Kidney epithelial cell (primary cell): ENCODE data around the gene THSD4. TPM values are rescaled to one million over a fixed set of nuclear protein-coding genes. Genes with fewer than 3 reads are reported as not detected.
A peak's percentile ranks its signal among the peaks of the same experiment; 100 is the strongest.

Experiments
- DNase-seq: peaks from one replicate; pipeline ENCODE4 v3.0.0-alpha.2; 2010; ENCODE audit warnings: low read depth
- H3K27me3 ChIP-seq: 2 replicates; pipeline ENCODE4 v1.6.0; 2011; ENCODE audit warnings: low read length; ENCODE audit not compliant: control insufficient read depth, insufficient read depth
- H3K36me3 ChIP-seq: 2 replicates; pipeline ENCODE4 v1.5.1; 2011; ENCODE audit warnings: low read length; ENCODE audit not compliant: control insufficient read depth, insufficient read depth
- H3K4me3 ChIP-seq: 2 replicates; pipeline ENCODE4 v1.5.1; 2011; ENCODE audit warnings: low read depth, mild to moderate bottlenecking, control low read depth, low read length
- total RNA-seq: library from RNA; depleted of rRNA; stranded (reverse); fragments of >200 nt; gene quantifications from 2 replicates; pipeline ENCODE4 v1.2.3, GENCODE V29; 2015
- TF ChIP-seq, protein P1 (sequence below): IDR thresholded peaks from 2 replicates; pipeline ENCODE4 v1.5.1; 2011; ENCODE audit warnings: mild to moderate bottlenecking, moderate library complexity, low read length, control low read depth, inconsistent platforms; ENCODE audit not compliant: insufficient read depth, poor library complexity, severe bottlenecking

Gene THSD4
- total RNA-seq, 1 donor from 2014 or later: 17.7 TPM

DNA sequence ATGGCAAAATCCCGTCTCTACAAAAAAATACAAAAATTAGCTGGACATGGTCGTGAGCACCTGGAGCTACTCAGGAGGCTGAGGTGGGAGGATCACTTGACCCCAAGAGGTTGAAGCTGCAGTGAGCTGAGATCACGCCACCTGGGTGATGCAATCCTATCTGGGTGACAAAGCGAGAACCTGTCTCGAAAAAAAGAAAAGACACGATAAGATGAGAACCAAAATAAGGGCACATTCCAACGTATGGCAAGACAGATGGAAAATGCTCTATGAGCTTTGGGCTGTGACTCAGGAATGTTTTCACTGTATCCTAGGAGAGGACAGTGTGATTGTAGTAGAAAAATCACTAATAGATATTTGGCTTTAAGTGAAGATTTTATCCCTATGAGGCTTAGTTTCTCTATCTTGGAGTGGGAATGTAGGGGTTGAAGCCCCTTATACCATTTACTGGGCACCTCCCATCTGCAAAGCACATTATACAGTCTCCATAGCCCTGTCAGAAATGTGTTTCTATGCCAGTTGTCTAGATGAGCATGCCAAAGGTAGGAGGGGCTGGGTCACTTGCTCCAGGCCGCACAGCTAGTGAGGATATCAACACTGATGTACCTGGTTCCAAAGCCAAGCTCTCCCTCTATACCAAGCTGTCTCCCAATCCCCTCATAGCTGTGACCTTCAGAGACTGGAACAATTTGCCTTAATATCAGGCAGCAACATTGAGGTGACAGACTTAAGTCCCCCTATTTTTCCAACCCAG lies 641.5 kb downstream of the THSD4 start:
- Histone ChIP-seq H3K36me3 (no peaks in the 10 kb centered on the region), H3K27me3 (no peaks in the 10 kb centered on the region)
- DNase-seq: no peak

DNA sequence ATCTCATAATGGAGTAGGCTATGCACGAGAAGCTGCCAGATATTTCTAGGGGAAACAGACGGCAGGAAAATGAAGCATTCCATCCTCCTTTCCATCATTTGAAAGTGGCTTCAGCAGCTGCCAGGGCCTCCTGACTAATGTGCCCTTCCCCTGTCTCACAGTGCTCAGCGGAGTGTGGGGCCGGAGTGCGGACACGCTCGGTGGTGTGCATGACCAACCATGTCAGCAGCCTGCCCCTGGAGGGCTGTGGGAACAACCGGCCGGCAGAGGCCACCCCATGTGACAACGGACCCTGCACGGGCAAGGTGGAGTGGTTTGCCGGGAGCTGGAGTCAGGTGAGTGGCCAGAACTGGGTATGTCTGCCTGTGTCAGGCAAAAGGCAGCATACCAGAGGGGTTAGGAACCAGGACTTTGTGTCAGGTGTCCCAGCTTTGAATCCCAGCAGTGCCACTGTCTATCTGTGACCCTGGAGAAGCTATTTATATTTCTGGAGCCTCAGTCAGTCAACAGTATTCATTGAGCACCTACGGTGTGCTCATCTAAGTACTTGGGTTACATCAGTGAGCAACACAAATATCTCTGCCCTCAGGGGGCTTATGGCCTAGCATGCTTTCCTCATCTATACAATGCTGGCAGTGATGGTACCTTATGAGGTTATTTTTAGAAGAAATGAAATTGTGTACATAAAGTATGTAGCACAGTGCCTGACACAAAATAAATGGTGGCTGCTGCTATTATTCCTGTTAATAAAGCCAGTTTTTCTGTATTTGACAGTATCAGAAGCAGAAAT lies 642.7 kb downstream of the THSD4 start:
- no peaks in the 10 kb centered on the region for H3K27me3 ChIP-seq
- H3K36me3 ChIP-seq: no peaks in the 10 kb centered on the region
- DNase-seq: peak; percentile 84
- TF ChIP-seq, protein P1, sequence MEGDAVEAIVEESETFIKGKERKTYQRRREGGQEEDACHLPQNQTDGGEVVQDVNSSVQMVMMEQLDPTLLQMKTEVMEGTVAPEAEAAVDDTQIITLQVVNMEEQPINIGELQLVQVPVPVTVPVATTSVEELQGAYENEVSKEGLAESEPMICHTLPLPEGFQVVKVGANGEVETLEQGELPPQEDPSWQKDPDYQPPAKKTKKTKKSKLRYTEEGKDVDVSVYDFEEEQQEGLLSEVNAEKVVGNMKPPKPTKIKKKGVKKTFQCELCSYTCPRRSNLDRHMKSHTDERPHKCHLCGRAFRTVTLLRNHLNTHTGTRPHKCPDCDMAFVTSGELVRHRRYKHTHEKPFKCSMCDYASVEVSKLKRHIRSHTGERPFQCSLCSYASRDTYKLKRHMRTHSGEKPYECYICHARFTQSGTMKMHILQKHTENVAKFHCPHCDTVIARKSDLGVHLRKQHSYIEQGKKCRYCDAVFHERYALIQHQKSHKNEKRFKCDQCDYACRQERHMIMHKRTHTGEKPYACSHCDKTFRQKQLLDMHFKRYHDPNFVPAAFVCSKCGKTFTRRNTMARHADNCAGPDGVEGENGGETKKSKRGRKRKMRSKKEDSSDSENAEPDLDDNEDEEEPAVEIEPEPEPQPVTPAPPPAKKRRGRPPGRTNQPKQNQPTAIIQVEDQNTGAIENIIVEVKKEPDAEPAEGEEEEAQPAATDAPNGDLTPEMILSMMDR: no peak
- H3K4me3 ChIP-seq: no peak overlapping the region

More for the DNA sequence above, 641.5 kb downstream of the THSD4 start:
- TF ChIP-seq, protein P1: no peak
- H3K4me3 ChIP-seq: no peak overlapping the region

DNA sequence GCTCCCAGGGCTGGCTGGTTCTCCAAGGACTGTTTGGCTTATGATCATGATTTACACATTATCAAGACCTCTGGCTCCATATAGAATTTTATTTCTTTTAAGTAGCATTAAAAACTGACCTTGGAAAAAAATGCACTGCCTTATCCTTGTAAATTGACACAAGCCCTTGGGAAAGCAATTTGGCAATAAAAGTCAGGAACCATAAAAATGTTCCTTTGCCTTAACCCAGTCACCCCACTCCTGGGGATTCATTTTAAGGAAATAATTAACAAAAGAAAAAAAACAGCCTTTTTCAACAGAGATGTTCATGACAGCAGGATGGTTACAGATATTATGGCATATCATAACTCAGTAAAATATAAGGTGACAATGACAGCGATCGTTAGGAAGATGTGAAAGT lies 643.4 kb downstream of the THSD4 start:
- Histone ChIP-seq H3K27me3 (no peaks in the 10 kb centered on the region), H3K4me3 (no peak overlapping the region), H3K36me3 (no peaks in the 10 kb centered on the region)
- TF ChIP-seq, protein P1: no peak
- DNase-seq: no peak

DNA sequence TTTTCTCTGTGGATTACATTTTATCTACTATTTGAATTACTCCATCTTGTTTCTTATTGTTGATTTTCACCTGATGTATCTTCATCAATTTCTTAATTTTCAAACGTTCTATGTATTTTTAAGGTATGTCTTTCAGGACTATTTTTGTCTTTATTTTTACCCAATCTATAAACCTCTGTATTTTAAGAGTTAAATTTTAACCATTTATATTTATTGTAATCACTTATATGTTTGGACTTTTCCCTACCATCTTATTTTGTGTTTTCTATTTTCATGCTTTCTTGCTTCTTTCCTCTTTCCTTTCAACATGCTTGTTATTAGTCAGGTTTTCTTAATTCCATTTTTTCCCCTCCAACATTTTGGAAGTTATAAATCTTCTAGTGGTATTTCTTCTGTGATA lies 645.6 kb downstream of the THSD4 start:
- no peak for DNase-seq
- Histone ChIP-seq H3K4me3 (no peak overlapping the region), H3K27me3 (no peaks in the 10 kb centered on the region), H3K36me3 (peaks cover 1% of the 10 kb centered on the region)
- TF ChIP-seq, protein P1: no peak

DNA sequence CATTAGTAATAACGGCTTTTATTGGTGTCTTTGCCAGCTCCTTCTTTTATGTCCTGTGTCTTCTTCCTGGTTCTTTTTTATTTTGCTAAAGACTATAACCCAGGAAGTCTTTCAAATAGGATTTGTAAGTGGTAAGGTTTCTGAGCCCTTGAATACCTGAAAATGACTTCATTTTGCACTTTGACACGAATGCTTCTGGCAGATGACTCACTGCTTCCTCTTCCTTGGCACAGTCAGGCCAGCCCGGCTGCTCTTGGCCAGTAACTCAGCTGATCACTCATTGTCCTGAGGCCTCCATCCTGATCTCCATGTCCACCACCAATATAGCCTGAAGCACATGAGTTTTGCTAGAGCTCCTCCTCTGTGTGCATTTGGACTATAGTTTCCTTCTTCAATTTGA lies 646.4 kb downstream of the THSD4 start:
- peaks cover 1% of the 10 kb centered on the region for H3K36me3 ChIP-seq
- peak; percentile 92 for DNase-seq
- H3K4me3 ChIP-seq: no peak overlapping the region
- H3K27me3 ChIP-seq: no peaks in the 10 kb centered on the region
- TF ChIP-seq, protein P1: no peak
